ENCODE results near the gene UPF1. TPM values are rescaled to one million over a fixed set of nuclear protein-coding genes. Genes with fewer than 3 reads are reported as not detected.

The UPF1 gene
- total RNA-seq, 4 donors from 2014 or later, result 84.2 to 153 (median 91.9) TPM

DNA sequence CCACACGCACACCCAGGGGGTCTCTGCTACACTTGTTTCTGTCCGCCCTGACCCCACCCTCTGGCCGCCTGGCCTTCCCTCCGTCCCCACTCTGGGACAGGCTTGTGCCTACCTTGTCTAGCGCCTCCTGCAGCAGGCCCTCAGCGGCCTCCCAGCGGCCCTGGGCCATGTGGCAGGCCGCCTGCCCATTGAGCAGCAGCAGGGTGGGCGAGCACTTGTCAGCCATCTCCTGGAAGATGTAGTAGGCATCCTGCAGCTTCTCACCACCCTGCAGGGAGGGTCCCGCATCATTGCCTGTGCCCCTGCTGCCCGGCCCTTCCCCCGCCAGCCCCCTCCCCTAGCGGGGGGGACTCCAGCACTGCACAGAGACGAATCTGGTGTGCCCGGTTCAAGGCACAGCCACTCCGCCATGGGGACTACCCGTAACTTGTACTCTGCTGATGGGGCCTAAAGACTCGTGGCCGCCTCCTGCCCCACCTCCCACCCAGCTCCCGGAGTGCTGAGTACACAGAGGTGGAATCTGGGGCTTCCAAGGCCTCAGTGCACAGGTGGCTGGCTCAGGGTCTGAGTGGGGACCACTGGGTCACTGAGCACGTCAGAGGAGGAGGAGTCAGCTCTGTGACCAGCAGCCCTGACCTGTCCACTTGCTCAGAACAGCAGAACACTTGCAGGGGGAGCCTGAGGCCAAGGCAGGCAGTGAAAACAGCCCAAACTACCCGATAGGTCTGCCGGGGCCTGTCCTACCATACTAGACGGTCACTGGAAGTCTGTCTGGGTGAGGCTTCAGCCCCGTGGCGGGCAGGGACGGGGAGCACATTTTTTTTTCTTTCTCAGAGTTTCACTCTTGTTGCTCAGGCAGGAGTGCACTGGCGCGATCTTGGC, 71.6 kb downstream of the UPF1 start:
- H3K27ac ChIP-seq, result no peak overlapping the region
- no peaks in the 10 kb centered on the region for H3K9me3 ChIP-seq
- in situ Hi-C loops (cut with MboI; ENCODE audit: low pct_ligation_motif_present in 1 of 4, low pct_unique_long_range_greater_than_20kb in 1 of 4, low sequenced_read_pairs in 3 of 4) (no loop called here), intact Hi-C loops (cut with DNase I; ENCODE audit: low total_unique reads) (no loop called here)
- no peaks in the 10 kb centered on the region for H3K27me3 ChIP-seq
- peaks cover 0 to 22% (median 3%) of the 10 kb centered on the region in 4 donors for H3K36me3 ChIP-seq
- no peaks in the 10 kb centered on the region for H3K4me1 ChIP-seq
- no peak for DNase-seq
- no peak overlapping the region for H3K4me3 ChIP-seq
- no peak for TF ChIP-seq POLR2AphosphoS5 (IDR thresholded peaks at IDR 0.05)
- TF ChIP-seq, protein P1, sequence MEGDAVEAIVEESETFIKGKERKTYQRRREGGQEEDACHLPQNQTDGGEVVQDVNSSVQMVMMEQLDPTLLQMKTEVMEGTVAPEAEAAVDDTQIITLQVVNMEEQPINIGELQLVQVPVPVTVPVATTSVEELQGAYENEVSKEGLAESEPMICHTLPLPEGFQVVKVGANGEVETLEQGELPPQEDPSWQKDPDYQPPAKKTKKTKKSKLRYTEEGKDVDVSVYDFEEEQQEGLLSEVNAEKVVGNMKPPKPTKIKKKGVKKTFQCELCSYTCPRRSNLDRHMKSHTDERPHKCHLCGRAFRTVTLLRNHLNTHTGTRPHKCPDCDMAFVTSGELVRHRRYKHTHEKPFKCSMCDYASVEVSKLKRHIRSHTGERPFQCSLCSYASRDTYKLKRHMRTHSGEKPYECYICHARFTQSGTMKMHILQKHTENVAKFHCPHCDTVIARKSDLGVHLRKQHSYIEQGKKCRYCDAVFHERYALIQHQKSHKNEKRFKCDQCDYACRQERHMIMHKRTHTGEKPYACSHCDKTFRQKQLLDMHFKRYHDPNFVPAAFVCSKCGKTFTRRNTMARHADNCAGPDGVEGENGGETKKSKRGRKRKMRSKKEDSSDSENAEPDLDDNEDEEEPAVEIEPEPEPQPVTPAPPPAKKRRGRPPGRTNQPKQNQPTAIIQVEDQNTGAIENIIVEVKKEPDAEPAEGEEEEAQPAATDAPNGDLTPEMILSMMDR (IDR thresholded peaks at IDR 0.05), result no peak
- TF ChIP-seq EP300 (IDR thresholded peaks at IDR 0.05; ENCODE audit: low read depth), result no peak
- no peak for TF ChIP-seq POLR2A (IDR thresholded peaks at IDR 0.05)
- WGBS, 2 donors (ENCODE audit: low coverage in 1 of 2), result 90% methylated on average over 29 of the region's 29 CpGs; no CpG with 5 or more reads in 1 of the 2 donors

DNA sequence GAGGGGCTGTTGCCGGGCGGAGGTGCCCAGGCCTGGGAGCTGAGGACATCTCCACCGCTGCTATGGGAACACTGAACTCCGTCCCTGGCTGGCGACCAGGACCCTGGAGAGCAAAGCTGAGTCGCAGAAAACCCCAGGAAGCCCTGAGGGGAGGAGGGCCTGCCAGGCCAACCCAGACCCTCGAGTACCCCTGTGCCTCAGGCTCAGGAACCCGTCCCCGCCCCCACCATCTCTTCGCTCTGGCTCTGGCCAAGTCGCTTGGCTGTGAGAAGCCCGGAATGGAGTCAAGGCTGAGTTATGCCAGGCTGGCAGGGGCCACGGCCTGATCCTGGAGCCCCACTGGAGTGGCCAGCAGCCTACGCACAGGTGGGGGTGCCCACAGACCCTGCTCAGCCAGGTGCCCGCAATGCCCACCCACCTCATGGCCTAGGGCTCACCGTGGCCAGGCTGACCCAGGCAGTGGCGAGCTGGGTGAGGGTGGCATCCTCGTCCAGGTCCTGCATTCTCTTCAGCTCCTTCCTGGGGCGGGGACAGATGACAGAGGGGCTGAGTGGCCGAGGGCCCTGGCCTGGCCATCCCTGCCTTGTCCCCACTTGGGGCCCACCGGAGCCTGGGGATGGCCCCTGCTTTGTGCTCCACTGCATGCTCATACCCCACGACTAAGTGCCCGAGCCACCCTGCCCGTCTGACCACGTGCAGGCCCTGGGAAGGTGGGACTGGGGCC, 72.7 kb downstream of the UPF1 start:
- Histone ChIP-seq H3K4me1 (no peaks in the 10 kb centered on the region), H3K4me3 (no peak overlapping the region), H3K27me3 (no peaks in the 10 kb centered on the region), H3K27ac (no peak overlapping the region), H3K9me3 (no peaks in the 10 kb centered on the region), H3K36me3 (peaks cover 0 to 16% (median 3%) of the 10 kb centered on the region in 4 donors)
- intact Hi-C loops (cut with DNase I; ENCODE audit: low total_unique reads), result no loop called here
- 89% methylated on average over 21 of the region's 25 CpGs; no CpG with 5 or more reads in 1 of the 2 donors for WGBS, 2 donors (ENCODE audit: low coverage in 1 of 2)
- TF ChIP-seq, protein P1 (IDR thresholded peaks at IDR 0.05), result no peak
- no peak for TF ChIP-seq POLR2AphosphoS5 (IDR thresholded peaks at IDR 0.05)
- no peak for TF ChIP-seq EP300 (IDR thresholded peaks at IDR 0.05; ENCODE audit: low read depth)
- DNase-seq, result no peak
- in situ Hi-C loops (cut with MboI; ENCODE audit: low pct_ligation_motif_present in 1 of 4, low pct_unique_long_range_greater_than_20kb in 1 of 4, low sequenced_read_pairs in 3 of 4), result no loop called here

DNA sequence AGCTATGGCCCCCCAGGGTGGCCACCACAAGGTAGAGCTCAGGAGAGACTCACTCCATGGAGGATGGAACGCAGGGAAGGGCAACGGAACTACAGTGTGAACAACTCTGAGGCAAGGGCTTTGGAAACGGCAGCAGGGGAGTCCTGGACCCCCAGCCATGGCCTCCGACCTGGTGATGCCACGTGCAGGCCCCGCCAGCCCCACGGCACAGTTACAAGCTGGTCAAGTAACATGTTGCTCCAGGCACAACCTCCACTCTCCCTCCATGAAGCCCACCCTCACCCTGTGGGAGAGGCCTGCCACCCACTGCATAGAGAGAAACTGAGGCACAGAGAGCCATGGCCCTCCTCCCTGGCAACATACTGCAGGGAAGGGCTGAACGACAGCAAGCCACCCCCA, 73.3 kb downstream of the UPF1 start:
- in situ Hi-C loops (cut with MboI; ENCODE audit: low pct_ligation_motif_present in 1 of 4, low pct_unique_long_range_greater_than_20kb in 1 of 4, low sequenced_read_pairs in 3 of 4), result no loop called here
- WGBS, 2 donors (ENCODE audit: low coverage in 1 of 2), result 95% methylated on average over 8 of the region's 8 CpGs; no CpG with 5 or more reads in 1 of the 2 donors
- H3K36me3 ChIP-seq, result peaks cover 0 to 10% (median 2%) of the 10 kb centered on the region in 4 donors
- DNase-seq, result no peak
- H3K9me3 ChIP-seq, result no peaks in the 10 kb centered on the region
- H3K4me1 ChIP-seq, result no peaks in the 10 kb centered on the region
- no peak overlapping the region for H3K27ac ChIP-seq
- no peak overlapping the region for H3K4me3 ChIP-seq
- intact Hi-C loops (cut with DNase I; ENCODE audit: low total_unique reads), result no loop called here
- TF ChIP-seq EP300 (IDR thresholded peaks at IDR 0.05; ENCODE audit: low read depth) (no peak), POLR2AphosphoS5 (IDR thresholded peaks at IDR 0.05) (no peak), POLR2A (IDR thresholded peaks at IDR 0.05) (no peak)
- TF ChIP-seq, protein P1 (IDR thresholded peaks at IDR 0.05), result no peak
- H3K27me3 ChIP-seq, result no peaks in the 10 kb centered on the region

DNA sequence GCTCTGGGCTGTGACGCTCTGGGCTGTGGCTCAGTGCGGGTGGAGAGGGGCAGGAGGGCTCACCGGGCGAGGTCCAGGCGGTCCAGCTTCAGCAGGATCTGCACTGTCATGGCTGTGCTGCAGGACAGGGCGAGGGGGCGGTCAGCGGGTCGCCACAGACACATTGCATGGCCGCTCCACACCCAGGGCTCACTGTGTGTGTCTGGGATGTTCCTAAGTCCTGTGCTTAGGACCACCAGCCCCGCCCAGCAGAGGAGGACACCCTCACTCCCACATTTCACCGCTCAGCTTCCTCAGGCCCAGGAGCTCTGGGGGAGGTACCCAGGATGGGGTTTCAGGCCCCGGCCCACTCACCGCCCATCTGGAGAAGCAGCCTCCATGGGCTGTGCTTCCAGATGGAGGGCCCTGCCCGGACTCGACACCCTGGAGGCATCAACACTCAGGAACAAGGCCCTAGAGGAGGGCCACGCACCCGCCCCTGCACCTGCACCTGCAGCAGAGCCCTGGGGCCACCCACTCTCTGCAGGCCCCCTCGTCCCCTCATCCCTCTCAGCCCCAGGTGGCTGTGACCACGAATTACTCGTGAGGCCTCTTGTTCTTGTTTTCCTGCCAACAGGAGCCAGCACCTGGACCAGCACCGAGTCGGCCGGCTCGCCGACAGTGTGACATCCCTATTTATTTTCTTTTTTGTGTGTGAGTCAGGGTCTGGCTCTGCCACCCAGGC, 73.9 kb downstream of the UPF1 start:
- in situ Hi-C loops (cut with MboI; ENCODE audit: low pct_ligation_motif_present in 1 of 4, low pct_unique_long_range_greater_than_20kb in 1 of 4, low sequenced_read_pairs in 3 of 4), result no loop called here
- no peak overlapping the region for H3K4me3 ChIP-seq
- H3K36me3 ChIP-seq, result peaks cover 0 to 10% (median 0%) of the 10 kb centered on the region in 4 donors
- no peak for DNase-seq
- no peaks in the 10 kb centered on the region for H3K4me1 ChIP-seq
- WGBS, 2 donors (ENCODE audit: low coverage in 1 of 2), result 89% methylated on average over 26 of the region's 26 CpGs; no CpG with 5 or more reads in 1 of the 2 donors
- TF ChIP-seq EP300 (IDR thresholded peaks at IDR 0.05; ENCODE audit: low read depth) (no peak), POLR2AphosphoS5 (IDR thresholded peaks at IDR 0.05) (no peak), POLR2A (IDR thresholded peaks at IDR 0.05) (no peak)
- TF ChIP-seq, protein P1 (IDR thresholded peaks at IDR 0.05), result no peak
- H3K27ac ChIP-seq, result no peak overlapping the region
- intact Hi-C loops (cut with DNase I; ENCODE audit: low total_unique reads), result no loop called here
- no peaks in the 10 kb centered on the region for H3K27me3 ChIP-seq
- H3K9me3 ChIP-seq, result no peaks in the 10 kb centered on the region

All from transverse colon (tissue), 4 donors.